HG02759 (cell line): ENCODE data around the gene MBOAT2.
"Not testable (repeated sequence)": the region's sequence is repeated elsewhere in the genome, so short reads cannot be mapped to it uniquely, and the experiment has no call there.

Source experiments
- ATAC-seq: cut with Tn5 transposase; IDR thresholded peaks from one replicate; pipeline ENCODE4 v1.9.1; 2021; ENCODE audit warnings: mild to moderate bottlenecking, moderate library complexity; ENCODE audit not compliant: unreplicated experiment

MBOAT2 gene

GRCh38 chr2:9003616-9004337 is at the start of gene MBOAT2:
TSS of gene MBOAT2 (minus strand) at chr2:9003684. CDS start at chr2:9003614, 70 bp downstream.
- peak; percentile 90 for ATAC-seq

- no peak for ATAC-seq
Observed at GRCh38 chr2:9052821-9053533, 49.5 kb upstream of the MBOAT2 start.

GRCh38 chr2:9051451-9051850 is 48.0 kb upstream of the MBOAT2 start:
- not testable (repeated sequence) for ATAC-seq

- ATAC-seq, result no peak
Observed at GRCh38 chr2:9050122-9050809, 46.8 kb upstream of the MBOAT2 start.

GRCh38 chr2:9045595-9045994 is 42.1 kb upstream of the MBOAT2 start:
- ATAC-seq, result no peak

GRCh38 chr2:9043491-9043890 is 40.0 kb upstream of the MBOAT2 start:
- not testable (repeated sequence) for ATAC-seq

GRCh38 chr2:9037166-9037565 is 33.7 kb upstream of the MBOAT2 start:
- no peak for ATAC-seq

- ATAC-seq, result no peak
Observed at GRCh38 chr2:9033385-9034168, 30.1 kb upstream of the MBOAT2 start.

GRCh38 chr2:9032536-9033255 is 29.2 kb upstream of the MBOAT2 start:
- ATAC-seq, result no peak

- no peak for ATAC-seq
Observed at GRCh38 chr2:9032121-9032520, 28.6 kb upstream of the MBOAT2 start.

- no peak for ATAC-seq
Observed at GRCh38 chr2:9031246-9031645, 27.8 kb upstream of the MBOAT2 start.

- no peak for ATAC-seq
Observed at GRCh38 chr2:9030841-9031240, 27.4 kb upstream of the MBOAT2 start.

GRCh38 chr2:9030190-9030589 is 26.7 kb upstream of the MBOAT2 start:
- ATAC-seq, result no peak

GRCh38 chr2:9029721-9030120 is 26.2 kb upstream of the MBOAT2 start:
- ATAC-seq, result no peak

- ATAC-seq, result no peak
Observed at GRCh38 chr2:9027884-9028283, 24.4 kb upstream of the MBOAT2 start.

- ATAC-seq, result no peak
Observed at GRCh38 chr2:9025746-9026145, 22.3 kb upstream of the MBOAT2 start.

GRCh38 chr2:9024575-9024974 is 21.1 kb upstream of the MBOAT2 start:
- no peak for ATAC-seq

- no peak for ATAC-seq
Observed at GRCh38 chr2:9021563-9022211, 18.2 kb upstream of the MBOAT2 start.

- ATAC-seq, result no peak
Observed at GRCh38 chr2:9020267-9020666, 16.8 kb upstream of the MBOAT2 start.

GRCh38 chr2:9018534-9018933 is 15.1 kb upstream of the MBOAT2 start:
- no peak for ATAC-seq
